Right cardiac atrium (tissue), 5 donors: ENCODE data around the gene C4BPB. TPM values are rescaled to one million over a fixed set of nuclear protein-coding genes. Genes with fewer than 3 reads are reported as not detected.

Experiments used
- ATAC-seq, 2 donors: fragments of 200-7000 bp; cut with Tn5 transposase; one replicate each; pipeline versions ENCODE4 v1.8.0 to v1.9.1; 2020; ENCODE audit warnings: moderate library complexity in 2 of 2, mild to moderate bottlenecking in 1 of 2
- DNase-seq, 3 donors: peaks; one replicate each; pipeline ENCODE4 v3.0.0-alpha.2; 2020
- H3K27ac ChIP-seq: one replicate; pipeline ENCODE4 v1.5.1; 2013; ENCODE audit warnings: mild to moderate bottlenecking, low read length, control low read depth, moderate library complexity
- H3K27me3 ChIP-seq: one replicate; pipeline ENCODE4 v1.6.1; 2013; ENCODE audit not compliant: control insufficient read depth, insufficient read depth
- H3K4me1 ChIP-seq: one replicate; pipeline ENCODE4 v1.6.1; 2013; ENCODE audit warnings: low read length; ENCODE audit not compliant: control insufficient read depth, insufficient read depth
- H3K4me3 ChIP-seq: one replicate; pipeline ENCODE4 v1.5.1; 2013; ENCODE audit warnings: low read length, control low read depth
- H3K9me3 ChIP-seq: one replicate; pipeline ENCODE4 v1.6.1; 2013; ENCODE audit warnings: low read length; ENCODE audit not compliant: control insufficient read depth
- WGBS: extraction: QIAGEN DNeasy Blood & Tissue Kit; methylation state at CpG from one replicate; pipeline ENCODE4 v1.1.7; 2013; 5-methylcytosine and 5-hydroxymethylcytosine counted together
- intact Hi-C, 4 donors: fragments of 100-400 bp; cut with DNase I; formaldehyde crosslinking; loops; one replicate each; pipeline versions ENCODE4 v1.11.0 to v1.14.0; 2022 to 2023
- polyA plus RNA-seq: library from polyadenylated mRNA; stranded (reverse); fragments of 200-250 nt; gene quantifications from one replicate; pipeline ENCODE4 v1.2.3, GENCODE V29; 2013
- total RNA-seq, 4 donors: library from RNA; stranded (reverse); fragmentation: NEBNext Ultra II Directional; extraction: Animal tissue kit (Norgen Biotek cat#: 25700); gene quantifications; one replicate each; pipeline ENCODE4 v1.2.1, GENCODE V29; 2021
- donor health status: healthy with polysubstance abuse.
- donor health status: DM: no; HTN: yes; CAD: no.
- donor health status: DM: no; HTN: no; CAD: no.
- donor health status: DM: no; HTN: yes; CAD: no; lungs with severe emphysema.
- donor health status: DM: yes; HTN: yes; CAD: no.

Gene C4BPB
- total and polyA plus RNA-seq, 5 donors = 0.05 to 0.43 TPM; not detected in 3

DNA sequence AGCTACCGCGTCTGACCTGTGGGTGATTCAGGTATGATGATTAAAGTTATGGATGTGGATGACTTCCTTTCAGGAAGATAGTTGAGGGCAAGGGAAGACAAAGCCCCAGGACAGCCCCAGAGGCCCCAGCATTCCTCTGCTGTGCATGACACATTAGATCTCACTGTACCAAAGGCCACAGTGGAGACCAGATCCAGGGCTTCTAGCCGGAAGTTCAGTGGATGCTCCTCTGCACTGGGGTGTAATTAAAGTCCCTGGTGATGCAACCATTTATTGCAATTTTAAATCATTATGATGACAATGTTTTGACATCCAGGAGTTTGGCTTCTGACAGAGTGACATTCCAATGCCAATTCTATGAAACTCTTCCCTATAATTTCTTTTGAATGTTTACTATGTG is 20.3 kb downstream of the C4BPB start:
- intact Hi-C loops = no loop called here
- H3K27ac ChIP-seq = no peak overlapping the region
- H3K4me3 ChIP-seq = no peak overlapping the region
- no peaks in the 10 kb centered on the region for H3K9me3 ChIP-seq
- ATAC-seq (no peak), DNase-seq (no peak)
- no peaks in the 10 kb centered on the region for H3K27me3 ChIP-seq
- 79% methylated on average over 3 of the region's 3 CpGs for WGBS
- H3K4me1 ChIP-seq = no peaks in the 10 kb centered on the region

DNA sequence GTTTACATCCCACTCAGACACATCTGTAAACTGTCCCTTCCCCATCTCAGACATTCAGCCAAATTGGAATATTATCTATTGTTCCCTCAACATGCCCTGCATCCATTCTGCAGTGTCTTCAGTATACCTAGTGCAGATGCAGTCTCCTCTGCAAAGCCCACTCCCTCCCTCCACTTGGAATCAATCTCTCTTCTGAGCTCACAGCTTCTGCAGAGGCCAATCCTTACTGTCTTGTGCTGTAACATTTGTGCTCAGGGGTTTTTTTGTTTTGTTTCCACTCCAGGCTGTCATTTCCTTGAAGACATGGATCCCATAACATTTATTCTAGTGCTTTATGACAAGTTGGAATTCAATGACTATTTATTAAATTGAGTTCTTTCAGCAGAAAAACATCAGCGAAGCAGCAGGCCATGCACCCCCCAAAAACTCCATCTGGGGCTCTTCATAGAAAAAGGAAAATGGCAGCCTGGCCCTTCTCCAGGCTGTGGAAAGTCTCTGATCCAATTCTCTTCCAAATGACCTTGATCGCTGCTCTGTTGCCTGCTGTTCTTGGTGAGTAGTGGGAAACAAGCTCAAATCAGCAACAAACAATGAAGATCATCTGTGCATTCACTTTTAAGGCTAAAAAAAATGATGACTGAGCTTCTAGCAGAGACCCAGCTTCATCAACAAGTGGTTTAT is 24.1 kb downstream of the C4BPB start:
- Histone ChIP-seq H3K9me3 (no peaks in the 10 kb centered on the region), H3K4me1 (no peaks in the 10 kb centered on the region), H3K27ac (no peak overlapping the region), H3K4me3 (no peak overlapping the region), H3K27me3 (no peaks in the 10 kb centered on the region)
- DNase-seq = no peak
- intact Hi-C loops = no loop called here
- ATAC-seq = no peak
- WGBS = 64% methylated on average over 2 of the region's 2 CpGs

DNA sequence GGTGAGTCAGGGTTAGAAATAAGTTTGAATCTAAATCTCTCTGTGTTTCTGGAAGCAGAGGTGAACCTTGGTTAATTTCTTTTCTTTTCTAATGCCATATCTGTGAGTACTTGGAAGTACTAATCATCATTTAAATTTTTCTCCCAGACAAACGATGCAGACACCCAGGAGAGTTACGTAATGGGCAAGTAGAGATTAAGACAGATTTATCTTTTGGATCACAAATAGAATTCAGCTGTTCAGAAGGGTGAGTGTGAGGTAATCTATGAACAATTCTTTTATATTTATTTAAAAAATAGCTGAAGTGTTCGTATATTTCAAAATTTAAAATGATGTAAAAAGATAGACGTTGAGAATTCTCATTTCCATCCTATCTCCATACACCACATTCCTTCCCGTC is 26.6 kb downstream of the C4BPB start:
- intact Hi-C loops = no loop called here
- ATAC-seq (no peak), DNase-seq (no peak)
- no peaks in the 10 kb centered on the region for H3K27me3 ChIP-seq
- 52% methylated on average over 5 of the region's 5 CpGs for WGBS
- H3K4me1 ChIP-seq = no peaks in the 10 kb centered on the region
- H3K9me3 ChIP-seq = no peaks in the 10 kb centered on the region
- H3K27ac ChIP-seq = no peak overlapping the region
- H3K4me3 ChIP-seq = no peak overlapping the region

DNA sequence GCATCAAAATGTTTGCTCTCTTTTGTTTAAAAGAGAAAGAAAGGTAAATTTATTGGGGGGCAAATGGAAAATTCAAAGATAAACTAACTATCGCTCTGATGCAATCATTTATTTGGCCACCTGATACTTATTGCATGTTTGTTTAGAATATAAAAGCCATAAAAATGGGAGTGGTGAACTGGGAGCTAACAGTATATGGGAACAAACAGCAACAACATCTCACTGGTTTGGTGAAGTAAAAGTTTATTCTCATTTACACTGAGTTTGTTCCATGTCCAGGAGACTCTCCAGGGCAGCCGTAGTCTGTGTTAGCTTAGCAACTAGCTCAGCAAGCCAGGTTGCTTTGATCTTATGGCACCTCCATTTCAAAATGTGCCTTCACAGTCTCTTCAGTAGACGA is 35.7 kb downstream of the C4BPB start:
- DNase-seq = no peak
- no peak overlapping the region for H3K27ac ChIP-seq
- 89% methylated on average over 3 of the region's 3 CpGs for WGBS
- no peak overlapping the region for H3K4me3 ChIP-seq
- H3K9me3 ChIP-seq = peaks cover 6% of the 10 kb centered on the region
- H3K27me3 ChIP-seq = no peaks in the 10 kb centered on the region
- ATAC-seq = no peak
- intact Hi-C loops = no loop called here
- H3K4me1 ChIP-seq = no peaks in the 10 kb centered on the region

DNA sequence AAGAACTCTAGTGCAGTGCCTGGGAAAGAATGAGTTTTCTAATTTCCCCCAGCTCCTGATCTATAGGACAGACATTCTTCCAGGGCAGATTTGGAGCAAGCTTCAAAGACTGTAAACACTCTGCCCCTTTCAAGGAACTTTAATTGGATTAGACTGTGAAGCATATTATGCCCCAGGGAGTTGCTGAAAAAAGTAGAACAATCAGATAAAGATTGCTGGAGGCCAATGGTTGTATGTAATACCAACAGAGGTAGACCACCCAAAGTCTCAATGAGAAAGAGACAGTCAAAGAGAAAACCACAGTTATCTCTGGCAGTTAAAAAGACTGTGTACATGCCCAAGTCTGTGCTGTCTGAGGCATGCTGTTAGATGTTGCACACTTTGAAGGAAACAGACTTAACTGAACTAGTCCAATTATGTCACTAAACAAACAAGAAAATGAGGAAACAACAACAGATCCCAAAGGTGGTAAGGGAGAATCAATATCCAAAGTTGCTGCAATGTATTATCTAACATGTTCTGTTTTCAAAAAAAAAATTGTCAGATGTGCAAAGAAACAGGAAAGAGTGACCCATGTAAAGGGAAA is 39.8 kb downstream of the C4BPB start:
- ATAC-seq (no peak), DNase-seq (no peak)
- no peak overlapping the region for H3K27ac ChIP-seq
- H3K9me3 ChIP-seq = peaks cover 6% of the 10 kb centered on the region
- H3K4me3 ChIP-seq = no peak overlapping the region
- no peaks in the 10 kb centered on the region for H3K27me3 ChIP-seq
- H3K4me1 ChIP-seq = no peaks in the 10 kb centered on the region
- intact Hi-C loops = no loop called here

DNA sequence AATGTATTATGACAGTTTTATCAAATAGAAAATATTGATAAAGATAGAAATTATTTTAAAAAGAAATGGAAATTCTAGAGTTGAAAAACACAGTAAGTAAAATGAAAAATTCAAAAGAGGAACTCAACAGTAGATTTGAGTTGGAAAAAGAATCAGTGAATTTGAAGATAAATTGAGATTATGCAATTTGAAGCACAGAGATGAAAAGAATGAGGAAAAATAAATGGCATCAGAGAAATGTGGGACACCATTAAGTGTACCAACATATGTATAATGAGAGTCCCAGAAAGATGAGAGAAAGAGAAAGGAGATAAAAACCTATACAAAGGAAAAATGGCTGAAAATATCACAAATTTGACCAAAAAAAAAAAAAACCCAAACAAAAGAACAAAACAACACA is 40.4 kb downstream of the C4BPB start:
- intact Hi-C loops = no loop called here
- no peak overlapping the region for H3K27ac ChIP-seq
- no peak for DNase-seq
- ATAC-seq = no peak
- H3K4me3 ChIP-seq = no peak overlapping the region
- peaks cover 6% of the 10 kb centered on the region for H3K9me3 ChIP-seq
- no peaks in the 10 kb centered on the region for H3K27me3 ChIP-seq
- H3K4me1 ChIP-seq = no peaks in the 10 kb centered on the region

DNA sequence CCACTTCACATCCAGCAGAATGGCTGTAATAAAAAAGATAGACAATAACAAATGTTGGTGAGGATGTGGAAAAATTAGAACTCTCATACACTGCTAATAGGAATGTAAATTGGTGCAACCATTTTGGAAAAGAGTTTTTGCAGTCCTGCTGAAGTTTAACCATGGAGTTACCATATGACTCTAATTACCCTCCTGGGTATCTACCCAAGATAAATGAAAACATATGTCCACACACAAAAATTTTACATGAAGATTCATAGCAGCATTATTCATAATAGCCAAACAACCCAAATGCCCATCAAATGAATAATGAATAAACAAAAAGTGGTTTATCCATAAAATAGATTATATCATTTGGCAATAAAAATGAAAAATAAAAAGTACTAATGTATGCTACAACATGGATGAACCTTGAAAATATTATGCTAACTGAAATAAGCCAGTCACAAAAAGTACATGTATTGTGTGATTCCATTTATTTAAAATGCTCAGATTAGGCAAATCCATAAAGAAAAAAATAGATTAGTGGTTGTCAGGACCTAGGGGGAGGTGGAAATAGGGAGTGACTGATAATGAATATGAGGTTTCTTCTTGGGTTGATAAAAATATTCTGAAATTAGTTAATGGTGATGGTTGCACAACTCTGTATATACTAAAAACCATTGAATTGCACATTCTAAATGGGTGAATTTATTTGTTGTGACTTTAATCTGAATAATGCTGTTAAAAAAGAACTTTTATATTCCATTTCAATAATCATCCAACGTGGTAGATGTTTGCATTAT is 41.8 kb downstream of the C4BPB start:
- Histone ChIP-seq H3K4me1 (no peaks in the 10 kb centered on the region), H3K9me3 (peaks cover 6% of the 10 kb centered on the region), H3K4me3 (no peak overlapping the region), H3K27ac (no peak overlapping the region), H3K27me3 (no peaks in the 10 kb centered on the region)
- 63% methylated on average over 1 of the region's 1 CpG for WGBS
- intact Hi-C loops = no loop called here
- no peak for ATAC-seq
- DNase-seq = no peak

DNA sequence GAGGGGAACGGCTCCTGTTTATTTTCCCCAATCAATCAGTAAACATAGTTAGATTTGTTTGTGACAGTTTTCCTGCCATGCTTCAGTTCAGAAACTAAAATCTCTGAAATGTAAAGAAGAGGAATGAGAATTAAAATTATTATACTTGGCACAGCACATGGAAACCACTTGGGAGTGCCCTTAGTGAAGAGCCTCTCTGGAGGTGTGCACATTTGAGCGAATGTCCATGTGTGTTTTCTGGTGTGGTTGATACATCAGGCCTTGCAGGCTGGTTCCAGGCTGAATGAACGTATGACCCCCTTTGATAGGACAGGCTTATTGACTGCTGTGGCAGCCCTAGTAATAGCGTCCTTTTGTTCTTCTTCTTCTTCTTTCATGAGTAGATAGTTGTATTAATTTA is 42.5 kb downstream of the C4BPB start:
- Histone ChIP-seq H3K4me1 (no peaks in the 10 kb centered on the region), H3K4me3 (no peak overlapping the region), H3K9me3 (peaks cover 10% of the 10 kb centered on the region), H3K27me3 (no peaks in the 10 kb centered on the region), H3K27ac (no peak overlapping the region)
- DNase-seq (no peak), ATAC-seq (no peak)
- intact Hi-C loops = no loop called here
- 89% methylated on average over 4 of the region's 4 CpGs for WGBS

DNA sequence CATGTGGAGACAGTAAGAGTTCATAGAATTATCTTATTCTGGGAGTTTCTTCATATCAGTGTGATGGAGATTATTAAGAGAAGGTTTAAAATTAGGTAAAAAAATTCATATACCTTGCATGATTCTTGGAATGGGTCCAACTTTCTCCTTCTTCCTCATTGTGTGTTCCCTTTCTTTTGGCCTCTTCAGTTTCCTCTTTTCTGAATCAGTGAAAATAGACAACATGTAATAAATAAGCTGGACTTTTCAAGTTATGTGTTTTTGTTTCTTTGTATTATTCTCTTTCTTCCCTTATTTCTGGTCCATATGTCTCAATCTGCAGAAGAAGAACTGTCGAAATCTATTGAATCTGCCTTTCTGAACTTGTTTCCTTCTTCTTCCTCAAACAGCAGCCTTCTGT is 45.9 kb downstream of the C4BPB start:
- no peak for DNase-seq
- Histone ChIP-seq H3K9me3 (peaks cover 4% of the 10 kb centered on the region), H3K4me3 (no peak overlapping the region), H3K27me3 (no peaks in the 10 kb centered on the region), H3K4me1 (no peaks in the 10 kb centered on the region), H3K27ac (no peak overlapping the region)
- no peak for ATAC-seq
- 86% methylated on average over 1 of the region's 1 CpG for WGBS
- intact Hi-C loops = no loop called here

DNA sequence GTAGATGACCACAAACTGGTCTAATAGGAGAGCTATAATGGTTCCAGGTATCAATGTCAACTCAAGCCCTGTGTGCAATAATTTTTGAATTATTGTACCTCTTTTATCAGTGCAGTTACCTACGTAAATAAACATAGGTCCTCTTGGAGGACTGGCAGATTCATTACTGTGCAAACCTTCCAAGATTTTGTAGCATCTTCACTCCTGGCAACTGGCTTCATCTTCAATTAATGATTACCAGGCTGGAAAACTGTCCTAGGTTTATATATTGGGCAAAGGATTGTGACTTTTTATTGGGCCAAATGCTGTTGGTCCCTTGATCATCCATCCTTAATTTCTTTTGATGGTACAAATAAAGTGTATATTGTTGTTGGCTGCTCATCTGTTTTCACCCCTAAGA is 51.0 kb downstream of the C4BPB start:
- DNase-seq (no peak), ATAC-seq (no peak)
- no peak overlapping the region for H3K27ac ChIP-seq
- H3K4me1 ChIP-seq = no peaks in the 10 kb centered on the region
- peaks cover 4% of the 10 kb centered on the region for H3K9me3 ChIP-seq
- H3K4me3 ChIP-seq = no peak overlapping the region
- 97% methylated on average over 1 of the region's 1 CpG for WGBS
- no peaks in the 10 kb centered on the region for H3K27me3 ChIP-seq
- intact Hi-C loops = no loop called here

DNA sequence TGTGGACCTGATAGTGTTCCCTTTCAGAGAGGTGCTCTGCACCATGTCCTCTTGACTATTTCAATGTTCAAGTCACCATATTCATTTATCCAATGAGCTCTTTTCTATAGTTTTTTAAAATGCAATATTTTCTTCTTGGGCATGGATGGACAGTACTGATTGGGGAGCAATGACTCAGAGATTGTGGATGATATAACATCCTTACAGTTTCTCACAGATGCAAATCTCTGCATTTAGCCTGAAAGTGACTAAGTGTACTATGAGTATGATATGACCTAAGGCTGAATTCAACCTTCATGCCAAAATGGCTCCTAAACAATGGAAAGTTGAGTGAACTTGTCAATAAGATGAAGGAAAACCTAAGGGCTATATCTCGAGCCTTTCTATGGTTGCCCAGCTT is 51.9 kb downstream of the C4BPB start:
- H3K27me3 ChIP-seq = no peaks in the 10 kb centered on the region
- no peak for ATAC-seq
- H3K4me3 ChIP-seq = no peak overlapping the region
- 58% methylated on average over 1 of the region's 1 CpG for WGBS
- H3K4me1 ChIP-seq = no peaks in the 10 kb centered on the region
- H3K27ac ChIP-seq = no peak overlapping the region
- H3K9me3 ChIP-seq = peaks cover 4% of the 10 kb centered on the region
- DNase-seq = no peak
- intact Hi-C loops = no loop called here
